NB4 (cell line): ENCODE results near the gene ZFYVE27.

Experiments
- CTCF ChIP-seq: IDR thresholded peaks from one replicate; pipeline ENCODE4 v1.5.1; 2012; ENCODE audit warnings: low read depth, low read length
- POLR2A ChIP-seq: IDR thresholded peaks from 2 replicates; pipeline ENCODE4 v1.6.1; 2011; ENCODE audit warnings: mild to moderate bottlenecking; ENCODE audit not compliant: insufficient read length; ENCODE audit errors: extremely low read depth

- no peak for TF ChIP-seq CTCF
- TF ChIP-seq POLR2A: no peak
These were observed 10.6 kb downstream of the ZFYVE27 start for GRCh38 chr10:97747573-97747972.
